ENCODE measurements around the gene SLX4IP.

The SLX4IP gene

GRCh38 chr20:10556519-10557083 is 121.5 kb downstream of the SLX4IP start:
- Histone ChIP-seq H3K4me3 (replicated peaks; ENCODE audit: insufficient read depth, low read length) (no peak overlapping the region), H3K27me3 (ENCODE audit: insufficient read depth, poor library complexity, severe bottlenecking) (no peaks in the 10 kb centered on the region), H3K27ac (replicated peaks) (no peak overlapping the region)
- no peak for DNase-seq (ENCODE audit: low read depth in 1 of 2, low spot score in 1 of 2)
- TF ChIP-seq GABPA (IDR thresholded peaks at IDR 0.05; ENCODE audit: low read depth) (no peak), POLR2AphosphoS5 (IDR thresholded peaks at IDR 0.05; ENCODE audit: low read depth) (no peak), REST (IDR thresholded peaks at IDR 0.05; ENCODE audit: insufficient replicate concordance, low read depth) (no peak), CTCF (IDR thresholded peaks at IDR 0.05; ENCODE audit: insufficient read depth, low read length) (no peak), SPI1 (IDR thresholded peaks at IDR 0.05; ENCODE audit: borderline replicate concordance, low read depth) (no peak)

GRCh38 chr20:10557685-10558084 is 122.6 kb downstream of the SLX4IP start:
- no peak for DNase-seq (ENCODE audit: low read depth in 1 of 2, low spot score in 1 of 2)
- H3K27me3 ChIP-seq (ENCODE audit: insufficient read depth, poor library complexity, severe bottlenecking) = no peaks in the 10 kb centered on the region
- TF ChIP-seq REST (IDR thresholded peaks at IDR 0.05; ENCODE audit: insufficient replicate concordance, low read depth) = no peak
- TF ChIP-seq SPI1 (IDR thresholded peaks at IDR 0.05; ENCODE audit: borderline replicate concordance, low read depth) = no peak
- TF ChIP-seq POLR2AphosphoS5 (IDR thresholded peaks at IDR 0.05; ENCODE audit: low read depth) = no peak
- TF ChIP-seq GABPA (IDR thresholded peaks at IDR 0.05; ENCODE audit: low read depth) = no peak
- no peak for TF ChIP-seq CTCF (IDR thresholded peaks at IDR 0.05; ENCODE audit: insufficient read depth, low read length)
- no peak overlapping the region for H3K27ac ChIP-seq (replicated peaks)
- no peak overlapping the region for H3K4me3 ChIP-seq (replicated peaks; ENCODE audit: insufficient read depth, low read length)

GRCh38 chr20:10558635-10559187 is 123.6 kb downstream of the SLX4IP start:
- H3K4me3 ChIP-seq (replicated peaks; ENCODE audit: insufficient read depth, low read length) = no peak overlapping the region
- TF ChIP-seq GABPA (IDR thresholded peaks at IDR 0.05; ENCODE audit: low read depth) (no peak), POLR2AphosphoS5 (IDR thresholded peaks at IDR 0.05; ENCODE audit: low read depth) (no peak)

GRCh38 chr20:10559266-10559665 is 124.2 kb downstream of the SLX4IP start:
- H3K27ac ChIP-seq (replicated peaks) = no peak overlapping the region
- H3K4me3 ChIP-seq (replicated peaks; ENCODE audit: insufficient read depth, low read length) = no peak overlapping the region
- DNase-seq (ENCODE audit: low read depth in 1 of 2, low spot score in 1 of 2) = no peak
- TF ChIP-seq GABPA (IDR thresholded peaks at IDR 0.05; ENCODE audit: low read depth) = no peak
- TF ChIP-seq CTCF (IDR thresholded peaks at IDR 0.05; ENCODE audit: insufficient read depth, low read length) = no peak
- no peak for TF ChIP-seq SPI1 (IDR thresholded peaks at IDR 0.05; ENCODE audit: borderline replicate concordance, low read depth)
- TF ChIP-seq POLR2AphosphoS5 (IDR thresholded peaks at IDR 0.05; ENCODE audit: low read depth) = no peak
- no peak for TF ChIP-seq REST (IDR thresholded peaks at IDR 0.05; ENCODE audit: insufficient replicate concordance, low read depth)
- no peaks in the 10 kb centered on the region for H3K27me3 ChIP-seq (ENCODE audit: insufficient read depth, poor library complexity, severe bottlenecking)

More at GRCh38 chr20:10558635-10559187, 123.6 kb downstream of the SLX4IP start:
- DNase-seq (ENCODE audit: low read depth in 1 of 2, low spot score in 1 of 2) = no peak
- H3K27ac ChIP-seq (replicated peaks) = no peak overlapping the region
- no peaks in the 10 kb centered on the region for H3K27me3 ChIP-seq (ENCODE audit: insufficient read depth, poor library complexity, severe bottlenecking)
